PFSK-1 (cell line): ENCODE results near the gene RSU1.

Source experiments
- FOXP2 ChIP-seq: optimal IDR thresholded peaks from 2 replicates; pipeline ENCODE3; 2011; ENCODE audit warnings: borderline replicate concordance, control low read depth, inconsistent platforms; ENCODE audit not compliant: insufficient read depth; ENCODE audit errors: extremely low read length, extremely low read depth
- POLR2AphosphoS5 ChIP-seq: IDR thresholded peaks from 2 replicates; pipeline ENCODE4 v1.6.1; 2012; ENCODE audit warnings: low read depth, mild to moderate bottlenecking, control low read depth, low read length, moderate library complexity
- SIN3A ChIP-seq: IDR thresholded peaks from 2 replicates; pipeline ENCODE4 v1.6.1; 2012; ENCODE audit warnings: mild to moderate bottlenecking, low read length, moderate library complexity, borderline replicate concordance; ENCODE audit not compliant: insufficient read depth
- TAF1 ChIP-seq: IDR thresholded peaks from 2 replicates; pipeline ENCODE4 v1.6.1; 2012; ENCODE audit warnings: low read length, control low read depth, borderline replicate concordance; ENCODE audit not compliant: insufficient read depth
- TF ChIP-seq, protein P1 (sequence below), 2 experiments: IDR thresholded peaks; 2 replicates each; pipeline versions ENCODE4 v1.6.1 to v1.8.0; 2011 to 2012; ENCODE audit warnings: low read depth in 2 of 2, low read length in 2 of 2, control low read depth in 1 of 2, inconsistent platforms in 1 of 2, mild to moderate bottlenecking in 1 of 2, moderate library complexity in 1 of 2; ENCODE audit not compliant: insufficient read depth in 1 of 2

The RSU1 gene

DNA sequence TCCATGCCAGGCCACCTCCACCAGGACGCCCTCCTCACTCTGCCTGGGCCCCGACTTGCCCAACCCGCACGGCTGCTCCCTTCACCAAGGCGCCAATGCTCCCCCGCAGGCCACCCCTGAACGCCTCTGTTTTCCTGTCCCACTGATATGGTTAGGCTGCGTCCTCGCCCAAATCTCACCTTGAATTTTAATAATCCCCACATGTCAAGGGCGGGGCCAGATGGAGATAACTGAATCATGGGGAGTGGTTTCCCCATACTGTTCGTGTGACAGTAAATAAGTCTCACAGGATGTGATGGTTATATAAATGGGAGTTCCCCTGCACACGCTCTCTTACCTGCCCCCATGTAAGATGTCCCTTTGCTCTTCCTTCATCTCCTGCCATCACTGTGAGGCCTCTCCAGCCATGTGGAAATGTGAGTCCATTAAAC is 29.8 kb downstream of the RSU1 start:
- TF ChIP-seq FOXP2: no peak
- no peak for TF ChIP-seq POLR2AphosphoS5
- TF ChIP-seq SIN3A: no peak
- TF ChIP-seq, protein P1, sequence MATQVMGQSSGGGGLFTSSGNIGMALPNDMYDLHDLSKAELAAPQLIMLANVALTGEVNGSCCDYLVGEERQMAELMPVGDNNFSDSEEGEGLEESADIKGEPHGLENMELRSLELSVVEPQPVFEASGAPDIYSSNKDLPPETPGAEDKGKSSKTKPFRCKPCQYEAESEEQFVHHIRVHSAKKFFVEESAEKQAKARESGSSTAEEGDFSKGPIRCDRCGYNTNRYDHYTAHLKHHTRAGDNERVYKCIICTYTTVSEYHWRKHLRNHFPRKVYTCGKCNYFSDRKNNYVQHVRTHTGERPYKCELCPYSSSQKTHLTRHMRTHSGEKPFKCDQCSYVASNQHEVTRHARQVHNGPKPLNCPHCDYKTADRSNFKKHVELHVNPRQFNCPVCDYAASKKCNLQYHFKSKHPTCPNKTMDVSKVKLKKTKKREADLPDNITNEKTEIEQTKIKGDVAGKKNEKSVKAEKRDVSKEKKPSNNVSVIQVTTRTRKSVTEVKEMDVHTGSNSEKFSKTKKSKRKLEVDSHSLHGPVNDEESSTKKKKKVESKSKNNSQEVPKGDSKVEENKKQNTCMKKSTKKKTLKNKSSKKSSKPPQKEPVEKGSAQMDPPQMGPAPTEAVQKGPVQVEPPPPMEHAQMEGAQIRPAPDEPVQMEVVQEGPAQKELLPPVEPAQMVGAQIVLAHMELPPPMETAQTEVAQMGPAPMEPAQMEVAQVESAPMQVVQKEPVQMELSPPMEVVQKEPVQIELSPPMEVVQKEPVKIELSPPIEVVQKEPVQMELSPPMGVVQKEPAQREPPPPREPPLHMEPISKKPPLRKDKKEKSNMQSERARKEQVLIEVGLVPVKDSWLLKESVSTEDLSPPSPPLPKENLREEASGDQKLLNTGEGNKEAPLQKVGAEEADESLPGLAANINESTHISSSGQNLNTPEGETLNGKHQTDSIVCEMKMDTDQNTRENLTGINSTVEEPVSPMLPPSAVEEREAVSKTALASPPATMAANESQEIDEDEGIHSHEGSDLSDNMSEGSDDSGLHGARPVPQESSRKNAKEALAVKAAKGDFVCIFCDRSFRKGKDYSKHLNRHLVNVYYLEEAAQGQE (IDR thresholded peaks at IDR 0.05; ENCODE audit: insufficient read depth in 1 of 2, low read depth in 2 of 2, low read length in 2 of 2): no peak
- no peak for TF ChIP-seq TAF1

DNA sequence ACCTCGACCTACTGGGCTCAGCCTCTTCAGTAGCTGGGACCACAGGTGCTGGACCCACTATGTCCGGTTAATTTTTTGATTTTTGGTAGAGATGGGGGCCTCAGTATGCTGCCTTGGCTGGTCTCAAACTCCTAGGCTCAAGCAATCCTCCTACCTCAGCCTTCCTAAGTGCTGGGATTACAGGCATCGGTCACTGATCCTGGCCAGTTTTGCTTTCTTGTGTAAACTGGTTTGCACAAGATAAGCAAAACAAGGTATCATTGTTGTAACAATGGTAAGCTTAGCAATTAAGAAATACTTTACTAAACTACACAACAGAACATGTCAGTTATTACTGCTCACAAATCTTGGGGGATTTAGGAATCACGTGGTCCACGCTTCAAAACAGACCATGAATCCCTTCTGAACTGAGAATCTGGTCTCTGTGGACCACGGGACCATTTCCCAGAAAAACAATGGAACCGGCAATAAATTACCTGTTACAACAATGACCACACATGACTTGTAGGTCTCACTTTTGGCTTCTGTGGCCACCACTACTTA is 36.8 kb downstream of the RSU1 start:
- TF ChIP-seq, protein P1 (IDR thresholded peaks at IDR 0.05; ENCODE audit: insufficient read depth in 1 of 2, low read depth in 2 of 2, low read length in 2 of 2): no peak
- no peak for TF ChIP-seq POLR2AphosphoS5
- no peak for TF ChIP-seq SIN3A
- no peak for TF ChIP-seq TAF1
- TF ChIP-seq FOXP2: no peak

DNA sequence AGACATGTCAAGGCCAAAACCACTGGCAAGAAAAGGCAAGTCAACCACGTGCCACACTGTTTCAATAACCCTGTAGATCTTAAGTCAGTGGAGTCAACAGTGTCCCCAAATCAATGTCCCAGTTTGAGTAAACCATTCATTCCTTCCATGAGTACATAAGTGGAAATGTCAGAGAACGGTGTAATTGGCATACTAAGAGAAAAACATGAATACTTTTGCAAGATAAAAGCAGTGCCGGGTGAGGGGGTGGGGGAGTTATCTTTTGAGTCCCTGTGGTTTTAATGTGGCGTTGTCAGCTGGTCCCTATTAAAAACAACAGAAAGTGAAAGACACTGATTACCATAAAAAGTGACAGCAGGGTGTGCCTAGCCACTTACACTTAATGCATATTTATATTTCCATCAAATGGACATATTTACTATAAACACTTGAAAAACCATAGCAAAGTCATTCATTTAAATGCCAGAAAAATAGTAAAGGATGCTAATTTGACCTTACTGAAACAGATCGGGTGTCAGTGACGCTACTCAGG is 37.8 kb downstream of the RSU1 start:
- TF ChIP-seq POLR2AphosphoS5: no peak
- no peak for TF ChIP-seq FOXP2
- TF ChIP-seq SIN3A: no peak
- TF ChIP-seq, protein P1 (IDR thresholded peaks at IDR 0.05; ENCODE audit: insufficient read depth in 1 of 2, low read depth in 2 of 2, low read length in 2 of 2): no peak
- no peak for TF ChIP-seq TAF1

DNA sequence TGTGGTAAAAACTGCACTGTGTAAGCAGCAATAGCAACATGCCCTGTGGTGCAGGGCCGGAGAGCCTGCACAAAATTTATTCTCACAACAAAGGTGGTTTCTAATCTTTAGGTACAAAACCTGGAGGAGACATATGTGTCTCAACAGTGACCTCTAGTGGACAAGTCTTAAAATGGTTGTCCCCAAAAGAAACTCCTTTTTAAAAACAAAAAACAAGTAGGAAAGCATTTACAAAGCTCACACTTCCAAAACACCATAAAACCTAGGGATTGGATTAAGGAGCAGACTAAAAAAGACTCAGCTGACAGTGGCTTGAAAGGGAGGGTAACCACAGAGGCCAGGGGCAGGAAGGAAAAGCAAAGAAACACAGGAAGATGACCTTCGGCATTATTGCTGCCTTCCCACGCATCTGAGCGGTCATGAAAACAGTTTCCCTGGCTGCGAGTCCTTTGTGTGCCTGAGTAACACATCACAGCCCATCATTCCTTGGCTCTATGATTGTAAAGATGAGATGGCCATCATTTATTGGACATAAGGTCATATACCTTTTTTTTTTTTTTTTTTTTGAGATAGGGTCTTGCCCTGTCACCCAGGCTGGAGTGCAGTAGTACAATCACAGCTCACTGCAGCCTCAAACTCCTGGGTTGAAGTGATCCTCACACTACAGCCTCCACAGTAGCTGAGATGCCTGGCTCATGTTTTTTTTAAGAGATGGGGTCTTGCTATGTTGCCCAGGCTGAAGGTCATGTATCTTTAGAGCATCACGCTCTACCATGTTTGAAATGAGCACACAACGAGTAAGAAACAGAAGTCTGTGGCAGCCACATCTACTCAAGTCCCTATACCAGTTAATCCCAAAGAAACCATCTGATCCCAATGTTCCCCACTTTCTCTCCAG is 39.5 kb downstream of the RSU1 start:
- no peak for TF ChIP-seq SIN3A
- no peak for TF ChIP-seq FOXP2
- no peak for TF ChIP-seq TAF1
- no peak for TF ChIP-seq POLR2AphosphoS5
- TF ChIP-seq, protein P1 (IDR thresholded peaks at IDR 0.05; ENCODE audit: insufficient read depth in 1 of 2, low read depth in 2 of 2, low read length in 2 of 2): no peak
